HepG2 (cell line): ENCODE results near the gene ZDHHC8. TPM values are rescaled to one million over a fixed set of nuclear protein-coding genes. Genes with fewer than 3 reads are reported as not detected.

Experiments
- ATM ChIP-seq: fragments of 450-650 bp; IDR thresholded peaks from 2 replicates; pipeline ENCODE4 v1.7.1; 2017; ENCODE audit warnings: mild to moderate bottlenecking, borderline replicate concordance
- CBX2 ChIP-seq, 2 experiments: fragments of 200-600 bp in 1 of 2; sonication (generic); formaldehyde crosslinking in 1 of 2; IDR thresholded peaks; 2 replicates each; pipeline versions ENCODE4 v1.7.0 to v1.8.1; 2018 to 2022; ENCODE audit warnings: low read depth in 2 of 2, low read length in 1 of 2, mild to moderate bottlenecking in 1 of 2, missing genetic modification reagents in 1 of 2
- CTCF ChIP-seq: sonication (generic); formaldehyde crosslinking; IDR thresholded peaks from 2 replicates; pipeline ENCODE4 v1.5.0; 2020; ENCODE audit warnings: mild to moderate bottlenecking, missing genetic modification reagents, moderate library complexity
- E2F2 ChIP-seq: sonication (generic); formaldehyde crosslinking; IDR thresholded peaks from 2 replicates; pipeline ENCODE4 v1.4.0; 2020; ENCODE audit warnings: missing genetic modification reagents, borderline replicate concordance
- ELF3 ChIP-seq: IDR thresholded peaks from 2 replicates; pipeline ENCODE4 v1.6.1; 2016; ENCODE audit warnings: missing genetic modification reagents, missing compliant biosample characterization
- HCFC1 ChIP-seq: fragments of 150-350 bp; IDR thresholded peaks from 2 replicates; pipeline ENCODE4 v1.6.1; 2014; ENCODE audit warnings: low read depth, low read length
- NFYC ChIP-seq: IDR thresholded peaks from 2 replicates; pipeline ENCODE4 v1.6.1; 2016; ENCODE audit warnings: missing genetic modification reagents, missing compliant biosample characterization
- SAP130 ChIP-seq: IDR thresholded peaks from 2 replicates; pipeline ENCODE4 v1.6.1; 2016; ENCODE audit warnings: low read depth
- SIX4 ChIP-seq: sonication (generic); formaldehyde crosslinking; IDR thresholded peaks from 2 replicates; pipeline ENCODE4 v1.4.0; 2020; ENCODE audit warnings: missing genetic modification reagents
- SRY ChIP-seq: sonication (generic); formaldehyde crosslinking; IDR thresholded peaks from 2 replicates; pipeline ENCODE4 v1.8.0; 2022; ENCODE audit warnings: mild to moderate bottlenecking, missing genetic modification reagents
- ZBTB21 ChIP-seq: sonication (generic); formaldehyde crosslinking; IDR thresholded peaks from 2 replicates; pipeline ENCODE4 v1.4.0; 2020; ENCODE audit warnings: missing genetic modification reagents
- ZNF333 ChIP-seq: sonication (generic); formaldehyde crosslinking; IDR thresholded peaks from 2 replicates; pipeline ENCODE4 v1.4.0; 2020; ENCODE audit warnings: mild to moderate bottlenecking, missing genetic modification reagents, borderline replicate concordance
- ZNF724P ChIP-seq: sonication (generic); formaldehyde crosslinking; IDR thresholded peaks from 2 replicates; pipeline ENCODE4 v1.8.0; 2022; ENCODE audit warnings: missing genetic modification reagents, borderline replicate concordance
- polyA plus RNA-seq, 8 experiments: library from polyadenylated mRNA; depleted of rRNA in 3 of 8; stranded (reverse) in 7 of 8; unstranded in 1 of 8; fragments of >200 nt; fragmentation: Illumina TruSeq in 4 of 8; extraction: Trizol in 4 of 8; gene quantifications; 2 replicates each; pipeline versions ENCODE4 v1.2.1 to v1.2.3, GENCODE V29; 2011 to 2016; ENCODE audit warnings: low read depth in 4 of 8, missing spikeins in 1 of 8, mixed read lengths in 1 of 8; ENCODE audit not compliant: insufficient read depth in 1 of 8
- total RNA-seq, 5 experiments: library from RNA; depleted of rRNA; stranded (reverse); fragments of >200 nt; fragmentation: Illumina TruSeq; extraction: Trizol; gene quantifications; 2 replicates each; pipeline ENCODE4 v1.2.3, GENCODE V29; 2016; ENCODE audit warnings: low read depth in 1 of 5

ZDHHC8 gene
- total and polyA plus RNA-seq, 2 of the 13 experiments (the other 11 are each of a cell fraction or from before 2014, with no cell fraction given): 7.5 to 21.3 TPM

GRCh38 chr22:20179455-20180244 is 48.0 kb downstream of the ZDHHC8 start (continued):
- TF ChIP-seq ZBTB21 (CRISPR knock-in tag) (no peak), CBX2 (IDR thresholded peaks at IDR 0.05; ENCODE audit: low read depth, low read length) (no peak), CBX2 (CRISPR knock-in tag; IDR thresholded peaks at IDR 0.05; ENCODE audit: low read depth) (no peak), ZNF724P (no peak), ZNF333 (CRISPR knock-in tag) (no peak), SRY (CRISPR knock-in tag) (no peak), HCFC1 (no peak), SAP130 (CRISPR knock-in tag) (no peak), NFYC (no peak), CTCF (CRISPR knock-in tag) (no peak), E2F2 (no peak), ATM (no peak), SIX4 (CRISPR knock-in tag) (no peak), ELF3 (CRISPR knock-in tag) (no peak)
